Activated CD4-positive, alpha-beta T cell treated with anti-CD3 and anti-CD28 coated beads for 24 hours (primary cell): Measurements from ENCODE around the gene ASH1L.
"Not testable (repeated sequence)": the region's sequence is repeated elsewhere in the genome, so short reads cannot be mapped to it uniquely, and the experiment has no call there.

Experiments
- DNase-seq, 2 donors: peaks; one replicate each; pipeline ENCODE4 v3.0.0-alpha.2; 2020; ENCODE audit warnings: low read depth in 2 of 2

Gene ASH1L

GRCh38 chr1:155562581-155563376 lies at the start of gene ASH1L:
Gene ASH1L, minus strand, starts transcription at chr1:155562803. Its CDS starts 41,284 bp downstream, at chr1:155521519.
- peak; percentile 87 to 89 for DNase-seq

GRCh38 chr1:155610257-155610647 lies 47.6 kb upstream of the ASH1L start:
- not testable (repeated sequence) for DNase-seq

GRCh38 chr1:155609515-155610256 lies 47.1 kb upstream of the ASH1L start, which contains the start of gene MSTO1:
Gene MSTO1, plus strand, starts transcription at chr1:155610218. Its CDS starts 31 bp downstream, at chr1:155610249.
- DNase-seq = peak; percentile 98 to 99

- no peak for DNase-seq
Observed at GRCh38 chr1:155608888-155609225, 46.3 kb upstream of the ASH1L start.

- DNase-seq = no peak
Observed at GRCh38 chr1:155607708-155608107, 45.1 kb upstream of the ASH1L start.

GRCh38 chr1:155599828-155600572 lies 37.4 kb upstream of the ASH1L start:
- not testable (repeated sequence) for DNase-seq

GRCh38 chr1:155598842-155599331 lies 36.3 kb upstream of the ASH1L start:
- DNase-seq = no peak

- no peak for DNase-seq
Observed at GRCh38 chr1:155596864-155597263, 34.3 kb upstream of the ASH1L start.

- DNase-seq = not testable (repeated sequence)
Observed at GRCh38 chr1:155595877-155596474, 33.4 kb upstream of the ASH1L start.

GRCh38 chr1:155591770-155592169 lies 29.2 kb upstream of the ASH1L start:
- no peak for DNase-seq

- not testable (repeated sequence) for DNase-seq
Observed at GRCh38 chr1:155590516-155591247, 28.1 kb upstream of the ASH1L start.

GRCh38 chr1:155589282-155589681 lies 26.7 kb upstream of the ASH1L start:
- not testable (repeated sequence) for DNase-seq

GRCh38 chr1:155583846-155584245 lies 21.2 kb upstream of the ASH1L start:
- not testable (repeated sequence) for DNase-seq

- DNase-seq = not testable (repeated sequence)
Observed at GRCh38 chr1:155575608-155576007, 13.0 kb upstream of the ASH1L start.

GRCh38 chr1:155574077-155574476 lies 11.5 kb upstream of the ASH1L start:
- DNase-seq = no peak

GRCh38 chr1:155570593-155570990 lies 8.0 kb upstream of the ASH1L start:
- no peak for DNase-seq

- DNase-seq = no peak
Observed at GRCh38 chr1:155569988-155570592, 7.5 kb upstream of the ASH1L start.

GRCh38 chr1:155563377-155564022 lies 897 bp upstream of the ASH1L start:
- DNase-seq = not testable (repeated sequence)

- peak; percentile 15 to 35 for DNase-seq
Observed at GRCh38 chr1:155561779-155562580, 623 bp downstream of the ASH1L start.
